Activated naive CD8-positive, alpha-beta T cell (primary cell): Measurements from ENCODE around the gene LMTK3.

Experiments used
- H3K27ac Mint-ChIP-seq: one replicate; pipeline ENCODE4 v1.8.0; 2021; ENCODE audit warnings: mixed read lengths
- H3K27me3 Mint-ChIP-seq: one replicate; pipeline ENCODE4 v1.8.0; 2021; ENCODE audit warnings: mixed read lengths
- H3K36me3 Mint-ChIP-seq: one replicate; pipeline ENCODE4 v1.8.0; 2021; ENCODE audit warnings: mixed read lengths
- H3K4me1 Mint-ChIP-seq: one replicate; pipeline ENCODE4 v1.8.0; 2021; ENCODE audit warnings: low read depth, mixed read lengths
- H3K4me3 Mint-ChIP-seq: one replicate; pipeline ENCODE4 v1.8.0; 2021; ENCODE audit warnings: mild to moderate bottlenecking, mixed read lengths
- H3K9me3 Mint-ChIP-seq: one replicate; pipeline ENCODE4 v1.8.0; 2021; ENCODE audit warnings: low read depth, mixed read lengths

The LMTK3 gene

DNA sequence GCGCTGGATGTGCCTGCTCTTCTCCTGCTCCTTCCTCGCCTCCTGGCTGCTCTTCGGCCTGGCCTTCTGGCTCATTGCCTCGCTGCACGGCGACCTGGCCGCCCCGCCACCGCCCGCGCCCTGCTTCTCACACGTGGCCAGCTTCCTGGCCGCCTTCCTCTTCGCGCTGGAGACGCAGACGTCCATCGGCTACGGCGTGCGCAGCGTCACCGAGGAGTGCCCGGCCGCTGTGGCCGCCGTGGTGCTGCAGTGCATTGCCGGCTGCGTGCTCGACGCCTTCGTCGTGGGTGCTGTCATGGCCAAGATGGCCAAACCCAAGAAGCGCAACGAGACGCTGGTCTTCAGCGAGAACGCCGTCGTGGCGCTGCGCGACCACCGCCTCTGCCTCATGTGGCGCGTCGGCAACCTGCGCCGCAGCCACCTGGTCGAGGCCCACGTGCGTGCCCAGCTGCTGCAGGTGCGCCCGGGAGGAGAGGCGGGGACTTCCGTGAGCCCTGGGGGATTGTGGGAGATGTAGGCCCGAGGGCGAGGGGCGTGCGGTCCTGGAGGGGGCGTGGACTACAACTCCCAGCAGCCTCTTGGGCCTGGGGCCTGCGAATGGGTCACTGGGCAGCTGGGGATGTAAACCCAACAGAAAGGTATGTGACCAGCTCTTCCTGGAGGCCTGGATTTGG, 49.5 kb downstream of the LMTK3 start:
- H3K27ac Mint-ChIP-seq, result no peak overlapping the region
- no peaks in the 10 kb centered on the region for H3K27me3 Mint-ChIP-seq
- H3K4me3 Mint-ChIP-seq, result no peak overlapping the region
- H3K36me3 Mint-ChIP-seq, result no peaks in the 10 kb centered on the region
- H3K4me1 Mint-ChIP-seq, result no peaks in the 10 kb centered on the region
- no peaks in the 10 kb centered on the region for H3K9me3 Mint-ChIP-seq

DNA sequence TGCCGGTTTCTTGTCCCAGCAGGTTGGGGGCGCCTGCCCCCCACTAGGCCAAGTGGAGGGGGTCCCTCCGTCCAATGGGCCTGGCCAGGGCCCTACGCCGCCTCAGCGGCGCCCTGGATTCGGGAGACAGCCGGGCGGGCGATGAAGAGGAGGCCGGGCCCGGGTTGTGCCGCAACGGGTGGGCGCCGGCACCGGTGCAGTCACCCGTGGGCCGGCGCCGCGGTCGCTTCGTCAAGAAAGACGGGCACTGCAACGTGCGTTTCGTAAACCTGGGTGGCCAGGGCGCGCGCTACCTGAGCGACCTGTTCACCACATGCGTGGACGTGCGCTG, 50.0 kb downstream of the LMTK3 start:
- no peaks in the 10 kb centered on the region for H3K36me3 Mint-ChIP-seq

DNA sequence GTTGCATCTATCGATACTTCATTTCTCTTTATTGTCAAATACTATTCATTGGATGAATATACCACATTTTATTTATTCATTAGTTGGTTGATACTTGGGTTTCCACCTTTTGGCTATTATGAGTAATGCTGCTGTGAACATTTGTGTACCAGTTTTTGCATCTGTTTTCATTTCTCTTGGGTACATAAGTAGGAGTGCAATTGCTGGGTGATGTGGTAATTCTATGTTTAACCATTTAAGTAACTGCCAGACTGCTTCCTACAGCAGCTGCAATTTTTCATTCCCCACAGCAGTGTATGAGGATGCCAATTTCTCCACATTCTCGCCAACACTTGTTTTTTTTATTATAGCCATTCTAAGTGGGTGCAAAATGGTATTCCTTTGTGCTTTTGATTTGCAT, 53.6 kb downstream of the LMTK3 start:
- Mint-ChIP-seq H3K4me3 (no peak overlapping the region), H3K9me3 (no peaks in the 10 kb centered on the region), H3K36me3 (no peaks in the 10 kb centered on the region), H3K27me3 (no peaks in the 10 kb centered on the region), H3K4me1 (peaks cover 4% of the 10 kb centered on the region), H3K27ac (no peak overlapping the region)

More for the DNA sequence above, 50.0 kb downstream of the LMTK3 start:
- Mint-ChIP-seq H3K4me3 (no peak overlapping the region), H3K4me1 (no peaks in the 10 kb centered on the region), H3K27me3 (no peaks in the 10 kb centered on the region), H3K27ac (no peak overlapping the region), H3K9me3 (no peaks in the 10 kb centered on the region)

DNA sequence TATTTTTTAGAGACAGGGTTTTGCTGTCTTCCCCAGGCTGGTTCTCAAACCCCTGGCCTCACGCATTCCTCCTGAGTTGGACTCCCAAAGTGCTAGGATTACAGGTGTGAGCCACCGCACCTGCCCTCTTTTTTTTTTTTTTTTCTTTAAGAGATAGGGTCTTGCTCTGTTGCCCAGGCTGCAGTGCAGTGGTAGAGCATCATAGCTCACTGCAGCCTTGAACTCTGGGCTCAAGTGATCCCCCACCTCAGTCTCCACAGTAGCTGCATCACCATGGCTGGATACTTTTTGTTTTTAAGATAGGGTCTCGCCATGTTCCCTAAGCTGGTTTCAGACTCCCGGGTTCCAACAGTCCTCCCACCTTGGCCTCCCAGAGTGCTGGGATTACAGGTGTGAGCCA, 54.8 kb downstream of the LMTK3 start:
- Mint-ChIP-seq H3K27me3 (no peaks in the 10 kb centered on the region), H3K9me3 (no peaks in the 10 kb centered on the region), H3K36me3 (no peaks in the 10 kb centered on the region), H3K4me3 (no peak overlapping the region), H3K27ac (no peak overlapping the region), H3K4me1 (peaks cover 4% of the 10 kb centered on the region)

DNA sequence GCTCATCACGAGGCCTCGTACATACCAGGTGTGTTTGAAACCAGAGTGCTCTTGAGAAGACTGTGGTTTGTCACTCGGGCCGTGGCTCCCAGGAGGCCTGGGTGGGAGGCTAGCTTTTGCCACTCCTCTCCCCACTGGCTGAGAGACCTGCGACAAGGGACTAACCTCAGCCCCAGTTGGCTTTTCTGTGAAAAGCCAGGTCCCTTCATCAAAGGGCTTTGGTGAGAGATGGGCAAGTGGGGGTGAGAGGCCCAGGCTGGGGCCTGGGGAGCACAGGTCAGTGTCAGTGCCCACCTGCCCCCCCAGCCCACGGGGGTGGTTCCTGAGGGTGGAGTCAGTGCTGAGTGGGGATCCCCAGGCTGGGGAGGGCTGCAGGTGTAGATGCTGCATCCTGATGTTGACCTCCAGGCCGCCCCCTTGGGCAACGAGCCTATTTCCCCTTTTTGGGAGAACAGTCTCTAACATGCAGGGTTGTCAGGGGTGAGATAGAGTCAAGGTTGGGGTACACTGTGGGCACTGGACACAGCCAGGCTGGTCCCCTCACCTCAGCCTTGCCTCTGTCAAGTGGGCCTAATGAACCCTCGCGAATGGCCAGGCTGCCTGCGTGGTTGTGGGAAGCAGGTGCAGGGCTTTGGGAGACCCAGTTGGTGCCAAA, 55.6 kb downstream of the LMTK3 start:
- Mint-ChIP-seq H3K4me3 (no peak overlapping the region), H3K36me3 (no peaks in the 10 kb centered on the region), H3K27ac (no peak overlapping the region), H3K27me3 (no peaks in the 10 kb centered on the region), H3K9me3 (no peaks in the 10 kb centered on the region), H3K4me1 (peaks cover 4% of the 10 kb centered on the region)

DNA sequence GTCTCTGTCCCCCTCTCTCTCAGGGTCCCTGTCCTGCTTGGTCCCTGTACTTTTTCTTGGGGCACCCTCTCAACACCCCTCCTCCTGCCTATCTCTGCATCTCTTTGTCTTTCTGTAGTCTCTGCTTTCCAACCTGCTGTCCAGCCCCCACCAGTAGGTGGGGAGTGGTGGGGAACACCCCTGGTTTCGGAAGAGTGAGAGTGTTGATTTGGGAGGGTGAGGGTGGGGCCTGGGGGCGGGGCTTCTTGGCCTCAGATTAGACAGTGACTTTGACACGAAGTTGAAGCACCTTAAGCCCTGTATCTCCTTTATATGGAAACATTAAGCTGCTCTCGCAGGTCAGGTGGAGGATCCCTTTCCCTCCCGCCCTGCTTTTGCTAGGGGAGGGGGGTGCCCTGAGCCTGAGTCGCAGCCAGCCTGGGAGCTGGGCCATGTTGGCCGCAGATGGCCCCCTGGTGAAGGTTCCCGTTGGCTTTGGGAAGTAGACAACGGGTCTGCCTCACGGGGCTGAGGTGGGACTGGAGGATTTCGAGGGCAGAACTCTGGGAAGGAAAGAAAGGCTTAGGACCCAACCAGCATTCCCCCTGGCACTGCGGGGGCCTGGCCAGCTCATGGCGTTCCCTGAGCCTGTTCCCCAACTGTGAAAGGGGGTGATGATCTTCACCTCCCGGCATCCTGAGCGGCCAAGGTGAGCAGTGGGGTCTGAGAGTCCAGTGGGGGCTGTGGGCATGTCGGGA, 56.3 kb downstream of the LMTK3 start, which contains the start of gene KCNJ14:
Gene KCNJ14, plus strand, starts transcription at position 404 of the 737 bp plus-strand sequence. CDS start 6,151 bp downstream, outside the sequence.
- Mint-ChIP-seq H3K4me3 (no peak within 1 kb of the TSS), H3K27me3 (no peaks in the 10 kb centered on the region), H3K36me3 (no peaks in the 10 kb centered on the region), H3K27ac (peak within 1 kb of the TSS; percentile 46), H3K9me3 (no peaks in the 10 kb centered on the region), H3K4me1 (peaks cover 4% of the 10 kb centered on the region)

DNA sequence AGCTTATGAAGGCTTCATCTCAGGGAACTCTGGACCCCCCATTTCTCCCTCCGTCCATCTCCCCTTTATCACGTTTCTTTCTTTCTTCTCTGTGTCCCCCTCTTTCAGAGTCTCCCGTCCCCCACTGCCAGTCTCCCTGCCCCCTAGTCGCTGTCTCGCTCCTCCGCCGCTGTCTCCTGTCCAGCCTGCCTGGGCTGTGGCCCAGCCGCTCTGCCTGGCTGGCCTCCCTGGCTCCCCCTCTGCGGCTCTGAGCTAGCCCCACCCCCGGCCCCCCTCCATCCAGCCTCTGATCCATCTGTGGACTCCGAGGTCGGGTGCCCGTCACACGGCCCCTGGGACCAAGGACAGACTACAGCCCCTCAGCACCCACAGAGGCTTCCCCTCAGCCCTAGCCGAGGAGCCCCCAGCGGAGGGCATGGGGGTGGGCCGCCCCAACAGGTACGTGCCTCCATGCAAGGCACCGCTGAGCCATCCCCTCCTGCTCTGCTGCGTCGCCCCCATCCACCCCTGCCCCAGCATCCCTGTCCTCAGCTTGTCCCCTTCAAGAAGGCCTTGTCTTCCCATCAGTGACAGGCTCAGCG, 57.4 kb downstream of the LMTK3 start:
- no peaks in the 10 kb centered on the region for H3K27me3 Mint-ChIP-seq
- peaks cover 4% of the 10 kb centered on the region for H3K4me1 Mint-ChIP-seq
- no peak overlapping the region for H3K27ac Mint-ChIP-seq
- no peaks in the 10 kb centered on the region for H3K9me3 Mint-ChIP-seq
- no peak overlapping the region for H3K4me3 Mint-ChIP-seq
- H3K36me3 Mint-ChIP-seq, result no peaks in the 10 kb centered on the region

DNA sequence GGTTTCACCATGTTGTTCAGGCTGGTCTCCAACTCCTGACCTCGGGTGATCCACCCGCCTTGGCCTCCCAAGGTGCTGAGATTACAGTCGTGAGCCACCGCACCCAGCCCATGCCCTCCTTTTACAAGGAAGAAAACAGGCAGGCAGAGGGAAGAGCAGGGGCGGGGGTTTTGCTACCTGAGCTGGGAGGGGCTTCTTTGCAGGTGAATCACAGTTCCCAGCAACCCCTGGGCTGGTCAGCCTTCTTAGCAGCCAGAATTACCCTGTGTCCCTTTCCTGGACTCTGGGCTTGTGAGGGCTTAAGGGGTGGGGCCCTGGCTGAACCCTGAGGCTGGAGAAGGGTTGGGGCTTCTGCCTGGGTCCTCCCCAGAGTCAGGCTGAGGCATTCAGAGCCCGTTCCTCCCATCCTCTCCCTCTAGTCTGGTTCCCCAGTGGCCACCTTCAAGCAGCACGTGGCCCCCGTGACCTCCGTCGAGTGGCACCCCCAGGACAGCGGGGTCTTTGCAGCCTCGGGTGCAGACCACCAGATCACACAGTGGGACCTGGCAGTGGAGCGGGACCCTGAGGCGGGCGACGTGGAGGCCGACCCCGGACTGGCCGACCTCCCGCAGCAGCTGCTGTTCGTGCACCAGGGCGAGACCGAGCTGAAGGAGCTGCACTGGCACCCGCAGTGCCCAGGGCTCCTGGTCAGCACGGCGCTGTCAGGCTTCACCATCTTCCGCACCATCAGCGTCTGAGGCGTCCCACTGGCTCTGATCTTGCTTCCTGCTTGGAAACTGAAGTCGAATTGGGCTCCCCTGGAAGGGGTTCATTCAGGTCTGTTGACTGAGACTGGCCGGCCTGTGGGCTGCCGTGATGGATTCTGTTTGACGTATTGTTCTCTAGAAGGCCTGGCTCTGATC, 59.1 kb downstream of the LMTK3 start:
- Mint-ChIP-seq H3K4me3 (no peak overlapping the region), H3K27ac (no peak overlapping the region), H3K27me3 (no peaks in the 10 kb centered on the region), H3K36me3 (peaks cover 9% of the 10 kb centered on the region), H3K9me3 (no peaks in the 10 kb centered on the region), H3K4me1 (peaks cover 17% of the 10 kb centered on the region)

DNA sequence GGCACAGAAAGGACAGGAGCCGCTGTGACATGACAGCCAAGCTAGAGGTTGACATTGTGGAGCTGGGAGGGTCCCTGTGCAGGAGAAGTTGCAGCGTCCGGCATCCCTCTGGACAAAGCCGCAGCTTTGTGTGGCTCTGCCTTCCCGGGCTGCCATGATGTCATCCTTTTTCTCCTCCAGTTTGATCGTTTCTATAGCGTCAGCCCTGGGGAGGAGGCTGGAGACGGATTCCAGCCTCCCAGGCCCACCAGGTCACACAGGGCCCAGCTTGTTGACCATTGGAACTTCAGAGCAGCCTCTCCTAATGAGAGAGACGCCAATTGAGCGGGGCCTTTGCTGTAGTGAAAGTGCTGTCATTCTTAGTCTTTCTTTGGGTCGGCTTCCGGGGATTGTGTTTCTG, 60.0 kb downstream of the LMTK3 start:
- no peak overlapping the region for H3K4me3 Mint-ChIP-seq
- H3K4me1 Mint-ChIP-seq, result peaks cover 22% of the 10 kb centered on the region
- no peak overlapping the region for H3K27ac Mint-ChIP-seq
- no peaks in the 10 kb centered on the region for H3K9me3 Mint-ChIP-seq
- H3K36me3 Mint-ChIP-seq, result peaks cover 9% of the 10 kb centered on the region
- no peaks in the 10 kb centered on the region for H3K27me3 Mint-ChIP-seq

DNA sequence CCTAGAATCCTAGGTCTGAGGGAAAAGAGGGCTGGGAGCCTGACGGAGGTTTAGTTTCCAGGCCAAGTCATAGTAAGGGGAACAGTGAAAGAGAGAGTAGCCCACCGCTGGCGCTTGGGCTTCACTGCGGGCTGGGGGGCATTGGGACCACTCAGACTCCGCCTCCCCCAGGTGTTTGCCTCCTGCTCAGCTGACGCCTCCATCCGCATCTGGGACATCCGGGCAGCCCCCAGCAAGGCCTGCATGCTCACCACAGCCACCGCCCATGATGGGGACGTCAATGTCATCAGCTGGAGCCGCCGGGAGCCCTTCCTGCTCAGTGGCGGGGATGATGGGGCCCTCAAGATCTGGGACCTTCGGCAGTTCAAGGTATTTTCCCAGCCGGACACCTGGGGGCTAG, 60.8 kb downstream of the LMTK3 start:
- H3K9me3 Mint-ChIP-seq, result no peaks in the 10 kb centered on the region
- H3K36me3 Mint-ChIP-seq, result peaks cover 9% of the 10 kb centered on the region
- no peak overlapping the region for H3K4me3 Mint-ChIP-seq
- H3K4me1 Mint-ChIP-seq, result peaks cover 25% of the 10 kb centered on the region
- H3K27ac Mint-ChIP-seq, result no peak overlapping the region
- no peaks in the 10 kb centered on the region for H3K27me3 Mint-ChIP-seq

DNA sequence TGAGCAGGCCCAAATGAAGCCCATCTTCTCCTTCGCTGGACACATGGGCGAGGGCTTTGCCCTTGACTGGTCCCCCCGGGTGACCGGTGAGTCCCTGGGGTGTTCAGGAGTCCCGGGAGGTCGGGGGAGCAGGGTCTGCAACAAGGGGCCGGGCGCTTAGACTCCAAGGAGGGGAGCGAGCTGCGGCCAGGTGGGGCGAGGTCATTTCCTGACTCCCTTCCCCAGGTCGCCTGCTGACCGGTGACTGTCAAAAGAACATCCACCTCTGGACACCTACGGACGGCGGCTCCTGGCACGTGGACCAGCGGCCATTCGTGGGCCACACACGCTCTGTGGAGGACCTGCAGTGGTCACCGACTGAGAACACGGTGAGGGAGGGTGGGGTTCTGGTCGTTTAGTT, 61.2 kb downstream of the LMTK3 start:
- H3K27me3 Mint-ChIP-seq, result no peaks in the 10 kb centered on the region
- peaks cover 9% of the 10 kb centered on the region for H3K36me3 Mint-ChIP-seq
- no peaks in the 10 kb centered on the region for H3K9me3 Mint-ChIP-seq
- peaks cover 27% of the 10 kb centered on the region for H3K4me1 Mint-ChIP-seq
- H3K4me3 Mint-ChIP-seq, result no peak overlapping the region
- H3K27ac Mint-ChIP-seq, result no peak overlapping the region

DNA sequence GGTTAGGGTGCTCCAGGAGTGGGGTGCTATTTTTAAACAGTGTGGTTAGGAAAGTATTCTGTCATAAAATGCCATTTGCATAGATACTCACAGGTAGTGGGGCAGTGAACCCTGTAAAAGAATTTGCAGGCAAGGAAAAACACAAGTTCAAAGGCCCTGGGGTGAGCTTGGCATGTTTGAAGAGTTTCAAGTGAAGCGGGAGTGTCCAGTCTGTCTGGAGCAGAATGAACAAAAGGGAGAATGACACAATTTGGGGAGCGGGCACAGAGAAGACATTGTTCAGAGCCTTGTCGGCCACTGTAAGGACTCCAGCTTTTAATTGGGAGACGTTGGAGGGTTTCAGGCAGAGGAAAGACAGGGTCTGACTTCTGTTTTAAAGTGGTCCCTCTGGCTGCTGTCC, 63.1 kb downstream of the LMTK3 start:
- H3K9me3 Mint-ChIP-seq, result no peaks in the 10 kb centered on the region
- peak overlapping the region; percentile 41 for H3K27ac Mint-ChIP-seq
- peak overlapping the region; percentile 79 for H3K4me3 Mint-ChIP-seq
- H3K4me1 Mint-ChIP-seq, result peaks cover 36% of the 10 kb centered on the region
- H3K36me3 Mint-ChIP-seq, result peaks cover 9% of the 10 kb centered on the region
- peaks cover 5% of the 10 kb centered on the region for H3K27me3 Mint-ChIP-seq

DNA sequence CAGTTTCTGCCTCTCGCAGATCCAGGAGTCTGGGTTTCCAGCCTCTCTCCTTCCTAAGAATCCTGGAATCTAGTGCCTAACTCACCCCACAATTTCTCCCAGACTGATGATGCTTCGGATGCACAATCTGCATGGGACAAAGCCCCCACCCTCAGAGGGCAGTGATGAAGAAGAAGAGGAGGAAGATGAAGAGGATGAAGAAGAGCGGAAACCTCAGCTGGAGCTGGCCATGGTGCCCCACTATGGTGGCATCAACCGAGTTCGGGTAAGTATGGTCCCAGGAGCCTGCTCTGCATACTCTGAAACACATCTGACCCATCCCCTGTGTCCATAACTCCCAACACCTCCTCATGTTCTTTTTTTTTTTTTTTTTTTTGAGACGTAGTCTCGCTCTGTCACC, 65.1 kb downstream of the LMTK3 start:
- Mint-ChIP-seq H3K4me1 (peaks cover 37% of the 10 kb centered on the region), H3K27me3 (peaks cover 7% of the 10 kb centered on the region), H3K27ac (peak overlapping the region; percentile 93), H3K36me3 (peaks cover 9% of the 10 kb centered on the region), H3K4me3 (peak overlapping the region; percentile 79), H3K9me3 (no peaks in the 10 kb centered on the region)

DNA sequence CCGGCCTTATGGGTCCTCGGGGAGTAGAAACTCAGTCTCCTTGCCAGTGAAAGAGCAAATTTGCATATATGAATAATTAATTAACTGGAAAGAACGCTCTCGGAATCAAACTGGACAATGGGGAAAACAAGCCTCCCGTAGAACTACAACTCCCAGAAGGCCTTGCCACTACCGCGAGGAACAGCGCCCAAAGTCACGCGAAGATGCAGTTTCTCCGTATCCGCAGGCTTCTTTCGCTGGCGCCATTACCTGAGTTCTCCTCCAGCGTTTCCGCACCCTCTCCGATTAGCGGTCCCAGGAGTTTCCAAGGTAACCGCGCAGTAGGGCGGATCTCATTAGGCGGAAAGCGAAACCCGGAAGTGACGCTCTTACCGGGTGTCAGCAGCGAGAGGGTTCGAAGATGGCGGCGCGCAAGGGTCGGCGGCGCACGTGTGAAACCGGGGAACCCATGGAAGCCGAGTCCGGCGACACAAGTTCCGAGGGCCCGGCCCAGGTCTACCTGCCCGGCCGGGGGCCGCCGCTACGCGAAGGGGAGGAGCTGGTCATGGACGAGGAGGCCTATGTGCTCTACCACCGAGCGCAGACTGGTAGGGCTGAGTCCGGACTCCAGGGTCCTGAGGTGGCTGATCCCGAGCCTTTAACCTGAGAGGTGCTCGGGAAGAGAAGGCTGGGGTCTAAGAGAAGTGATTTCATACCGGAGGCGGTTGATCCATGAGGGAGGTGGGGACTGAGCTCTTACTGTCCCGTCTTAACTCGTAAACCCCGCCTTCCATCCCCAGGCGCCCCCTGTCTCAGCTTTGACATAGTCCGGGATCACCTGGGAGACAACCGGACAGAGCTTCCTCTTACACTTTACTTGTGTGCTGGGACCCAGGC, 65.8 kb downstream of the LMTK3 start, which contains the start of gene GRWD1:
Gene GRWD1, plus strand, starts transcription at position 378 of the 876 bp plus-strand sequence. Its CDS starts 23 bp downstream, at position 401.
- no peaks in the 10 kb centered on the region for H3K9me3 Mint-ChIP-seq
- H3K27me3 Mint-ChIP-seq, result peaks cover 10% of the 10 kb centered on the region
- H3K36me3 Mint-ChIP-seq, result peaks cover 11% of the 10 kb centered on the region
- peak within 1 kb of the TSS; percentile 93 for H3K27ac Mint-ChIP-seq
- H3K4me1 Mint-ChIP-seq, result peaks cover 37% of the 10 kb centered on the region
- H3K4me3 Mint-ChIP-seq, result peak within 1 kb of the TSS; percentile 79
